ENCODE data around the gene PSME3IP1.

DNA sequence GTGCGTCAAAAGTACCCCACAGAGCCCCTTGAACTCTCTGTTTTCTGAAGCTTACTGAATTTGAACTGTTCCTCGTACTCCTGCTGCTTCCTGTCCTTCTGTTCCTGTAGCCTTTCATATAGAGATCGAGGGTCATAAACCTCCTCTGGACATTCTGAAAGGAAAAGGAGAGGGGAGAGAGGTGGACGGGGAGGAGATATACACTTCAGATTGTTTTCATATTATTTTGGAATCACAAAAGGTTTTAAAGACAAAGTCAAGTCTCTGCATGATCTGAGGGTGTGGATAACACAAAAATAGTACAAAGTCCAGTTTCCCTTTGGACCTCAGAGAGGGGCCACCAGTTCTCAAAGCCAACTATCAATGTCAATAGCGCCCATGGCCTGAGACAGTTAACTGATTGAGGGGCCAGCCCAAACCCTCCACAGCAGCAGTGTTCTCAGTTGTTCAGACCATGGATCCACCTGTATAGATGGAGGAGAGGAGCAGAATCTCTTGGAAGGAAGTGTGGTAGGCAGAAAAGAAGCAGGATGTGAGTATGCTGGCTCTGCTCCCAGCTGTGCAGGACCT, 13.0 kb downstream of the PSME3IP1 start:
- TF ChIP-seq POLR2AphosphoS5 (IDR thresholded peaks at IDR 0.05; ENCODE audit: low read depth, low read length) (no peak), TAF1 (IDR thresholded peaks at IDR 0.05; ENCODE audit: borderline replicate concordance, insufficient read depth, low read length) (no peak)
- TF ChIP-seq, protein P1, sequence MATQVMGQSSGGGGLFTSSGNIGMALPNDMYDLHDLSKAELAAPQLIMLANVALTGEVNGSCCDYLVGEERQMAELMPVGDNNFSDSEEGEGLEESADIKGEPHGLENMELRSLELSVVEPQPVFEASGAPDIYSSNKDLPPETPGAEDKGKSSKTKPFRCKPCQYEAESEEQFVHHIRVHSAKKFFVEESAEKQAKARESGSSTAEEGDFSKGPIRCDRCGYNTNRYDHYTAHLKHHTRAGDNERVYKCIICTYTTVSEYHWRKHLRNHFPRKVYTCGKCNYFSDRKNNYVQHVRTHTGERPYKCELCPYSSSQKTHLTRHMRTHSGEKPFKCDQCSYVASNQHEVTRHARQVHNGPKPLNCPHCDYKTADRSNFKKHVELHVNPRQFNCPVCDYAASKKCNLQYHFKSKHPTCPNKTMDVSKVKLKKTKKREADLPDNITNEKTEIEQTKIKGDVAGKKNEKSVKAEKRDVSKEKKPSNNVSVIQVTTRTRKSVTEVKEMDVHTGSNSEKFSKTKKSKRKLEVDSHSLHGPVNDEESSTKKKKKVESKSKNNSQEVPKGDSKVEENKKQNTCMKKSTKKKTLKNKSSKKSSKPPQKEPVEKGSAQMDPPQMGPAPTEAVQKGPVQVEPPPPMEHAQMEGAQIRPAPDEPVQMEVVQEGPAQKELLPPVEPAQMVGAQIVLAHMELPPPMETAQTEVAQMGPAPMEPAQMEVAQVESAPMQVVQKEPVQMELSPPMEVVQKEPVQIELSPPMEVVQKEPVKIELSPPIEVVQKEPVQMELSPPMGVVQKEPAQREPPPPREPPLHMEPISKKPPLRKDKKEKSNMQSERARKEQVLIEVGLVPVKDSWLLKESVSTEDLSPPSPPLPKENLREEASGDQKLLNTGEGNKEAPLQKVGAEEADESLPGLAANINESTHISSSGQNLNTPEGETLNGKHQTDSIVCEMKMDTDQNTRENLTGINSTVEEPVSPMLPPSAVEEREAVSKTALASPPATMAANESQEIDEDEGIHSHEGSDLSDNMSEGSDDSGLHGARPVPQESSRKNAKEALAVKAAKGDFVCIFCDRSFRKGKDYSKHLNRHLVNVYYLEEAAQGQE (IDR thresholded peaks at IDR 0.05; ENCODE audit: insufficient read depth in 1 of 2, low read depth in 2 of 2, low read length in 2 of 2) = no peak

Data from PFSK-1 (cell line).